Measurements from ENCODE around the gene ZNF586. TPM values are rescaled to one million over a fixed set of nuclear protein-coding genes. Genes with fewer than 3 reads are reported as not detected.
A peak's percentile ranks its signal among the peaks of the same experiment; 100 is the strongest.

The ZNF586 gene
- total RNA-seq, 1 donor from 2014 or later, result 10.9 TPM

DNA sequence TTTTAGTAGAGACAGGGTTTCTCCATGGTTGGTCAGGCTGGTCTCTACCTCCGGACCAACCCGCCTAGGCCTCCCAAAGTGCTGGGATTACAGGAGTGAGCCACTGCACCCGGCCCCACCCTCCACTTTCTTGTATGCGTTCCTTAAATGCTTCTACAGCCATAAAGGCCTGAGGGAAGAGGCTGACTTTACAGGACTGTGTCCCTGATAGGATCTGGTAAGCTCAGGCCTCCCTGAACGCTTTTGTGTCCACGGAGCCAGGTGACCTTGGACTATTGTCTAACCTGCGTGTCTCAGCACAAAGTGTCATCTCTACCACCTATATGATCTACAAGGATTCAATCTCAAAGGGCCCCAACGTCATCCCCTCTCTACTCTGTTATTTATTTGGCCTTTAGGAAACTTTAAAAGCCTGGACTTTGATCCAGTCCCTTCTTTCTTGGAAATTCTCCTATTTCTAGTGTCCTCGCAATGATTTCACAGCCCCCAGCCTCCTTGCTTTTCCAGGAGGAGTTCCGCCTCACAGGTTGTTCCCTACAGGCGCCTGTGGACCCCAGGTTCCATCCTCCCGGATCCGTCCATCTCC is 44.5 kb downstream of the ZNF586 start:
- no peak for DNase-seq (ENCODE audit: low read depth)
- Histone ChIP-seq H3K27me3 (ENCODE audit: control insufficient read depth, insufficient read depth, low read length) (no peaks in the 10 kb centered on the region), H3K36me3 (ENCODE audit: control insufficient read depth, insufficient read depth, low read length) (no peaks in the 10 kb centered on the region), H3K4me3 (ENCODE audit: low read depth, low read length) (peak overlapping the region; percentile 81)
- no peak for TF ChIP-seq CTCF (IDR thresholded peaks at IDR 0.05; ENCODE audit: insufficient read depth, low read length, poor library complexity, severe bottlenecking)

DNA sequence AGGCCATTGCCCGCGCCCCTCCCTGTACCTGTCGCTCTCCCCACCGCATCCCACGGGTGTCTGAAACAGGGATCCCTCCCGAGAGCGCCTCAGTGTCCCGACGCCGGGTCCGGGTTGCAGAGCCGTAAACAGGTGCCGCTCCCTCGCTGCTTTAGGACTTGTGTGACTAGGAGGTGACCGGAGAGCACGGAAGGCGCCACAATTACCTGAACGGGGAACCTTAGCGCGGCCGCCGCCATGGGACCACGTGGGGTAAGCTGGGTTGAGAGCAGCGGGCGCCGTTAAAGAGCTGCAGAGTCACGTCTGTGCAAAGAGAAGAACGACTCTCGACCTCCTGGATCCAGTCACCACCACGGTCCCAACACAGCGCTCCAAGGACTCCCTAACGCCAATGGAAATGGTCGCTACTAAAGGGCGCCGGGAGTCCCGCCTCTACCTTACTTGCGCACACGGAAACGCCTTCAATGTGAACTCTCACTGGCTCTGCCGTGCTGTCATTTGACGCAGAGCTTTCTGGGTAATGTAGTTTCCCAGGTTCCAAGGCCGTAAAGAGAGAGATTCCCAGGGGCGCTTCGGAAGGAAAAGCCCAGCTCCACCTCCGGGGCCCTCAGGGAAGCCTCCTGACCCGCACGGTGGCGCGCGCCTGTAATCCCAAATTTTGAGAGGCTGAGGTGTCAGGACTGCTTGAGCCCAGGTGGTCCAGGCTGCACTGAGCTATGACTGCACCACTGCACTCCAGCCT is 45.2 kb downstream of the ZNF586 start, which contains the start of gene ZNF552:
Gene ZNF552 (minus strand): TSS at position 409 of the 742 bp plus-strand sequence. CDS start 170 bp downstream, at position 239.
- TF ChIP-seq CTCF (IDR thresholded peaks at IDR 0.05; ENCODE audit: insufficient read depth, low read length, poor library complexity, severe bottlenecking), result no peak
- no peaks in the 10 kb centered on the region for H3K36me3 ChIP-seq (ENCODE audit: control insufficient read depth, insufficient read depth, low read length)
- no peaks in the 10 kb centered on the region for H3K27me3 ChIP-seq (ENCODE audit: control insufficient read depth, insufficient read depth, low read length)

GRCh38 chr19:57815247-57816075 is 46.0 kb downstream of the ZNF586 start:
- no peak overlapping the region for H3K4me3 ChIP-seq (ENCODE audit: low read depth, low read length)
- H3K36me3 ChIP-seq (ENCODE audit: control insufficient read depth, insufficient read depth, low read length), result no peaks in the 10 kb centered on the region
- H3K27me3 ChIP-seq (ENCODE audit: control insufficient read depth, insufficient read depth, low read length), result no peaks in the 10 kb centered on the region
- TF ChIP-seq CTCF (IDR thresholded peaks at IDR 0.05; ENCODE audit: insufficient read depth, low read length, poor library complexity, severe bottlenecking), result no peak
- DNase-seq (ENCODE audit: low read depth), result no peak

More for the DNA sequence above, 45.2 kb downstream of the ZNF586 start, which contains the start of gene ZNF552:
- peak within 1 kb of the TSS; percentile 81 for H3K4me3 ChIP-seq (ENCODE audit: low read depth, low read length)
- peak; percentile 88 for DNase-seq (ENCODE audit: low read depth)

DNA sequence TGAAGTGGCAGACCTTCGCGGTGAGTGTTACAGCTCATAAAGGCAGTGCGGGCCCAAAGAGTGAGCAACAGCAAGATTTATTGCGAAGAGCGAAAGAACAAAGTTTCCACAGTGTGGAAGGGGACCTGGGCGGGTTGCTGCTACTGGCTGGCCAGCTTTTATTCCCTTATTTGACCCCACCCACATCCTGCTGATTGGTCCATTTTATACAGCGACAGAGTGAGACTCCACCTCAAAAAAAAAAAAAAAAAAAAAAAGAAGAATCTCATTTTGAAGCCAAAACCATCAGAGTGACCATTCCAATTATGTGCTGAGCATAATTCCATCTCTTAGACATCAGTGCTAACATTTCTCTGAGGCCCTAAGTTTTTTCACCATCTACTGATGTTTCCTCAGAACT is 47.2 kb downstream of the ZNF586 start:
- H3K27me3 ChIP-seq (ENCODE audit: control insufficient read depth, insufficient read depth, low read length), result no peaks in the 10 kb centered on the region
- no peak for TF ChIP-seq CTCF (IDR thresholded peaks at IDR 0.05; ENCODE audit: insufficient read depth, low read length, poor library complexity, severe bottlenecking)
- H3K36me3 ChIP-seq (ENCODE audit: control insufficient read depth, insufficient read depth, low read length), result no peaks in the 10 kb centered on the region
- DNase-seq (ENCODE audit: low read depth), result no peak
- H3K4me3 ChIP-seq (ENCODE audit: low read depth, low read length), result no peak overlapping the region

GRCh38 chr19:57817976-57818375 is 48.5 kb downstream of the ZNF586 start:
- no peaks in the 10 kb centered on the region for H3K36me3 ChIP-seq (ENCODE audit: control insufficient read depth, insufficient read depth, low read length)
- DNase-seq (ENCODE audit: low read depth), result no peak
- H3K4me3 ChIP-seq (ENCODE audit: low read depth, low read length), result no peak overlapping the region
- H3K27me3 ChIP-seq (ENCODE audit: control insufficient read depth, insufficient read depth, low read length), result no peaks in the 10 kb centered on the region
- no peak for TF ChIP-seq CTCF (IDR thresholded peaks at IDR 0.05; ENCODE audit: insufficient read depth, low read length, poor library complexity, severe bottlenecking)
